H1 (cell line): ENCODE data around the gene INTS7. TPM values are rescaled to one million over a fixed set of nuclear protein-coding genes. Genes with fewer than 3 reads are reported as not detected.

Source experiments
- CREB1 ChIP-seq: IDR thresholded peaks from 2 replicates; pipeline ENCODE4 v1.6.1; 2012; ENCODE audit warnings: inconsistent platforms
- RNF2 ChIP-seq: fragments of 200-900, 300-1000 bp; sonication (generic); IDR thresholded peaks from 2 replicates; pipeline ENCODE4 v1.7.1; 2016; ENCODE audit warnings: borderline replicate concordance, low read depth, mild to moderate bottlenecking, antibody characterized with exemption, low read length; ENCODE audit not compliant: poor library complexity, severe bottlenecking; ENCODE audit errors: missing control alignments
- SIRT6 ChIP-seq: IDR thresholded peaks from one replicate; pipeline ENCODE4 v1.7.1; 2012; ENCODE audit warnings: low read length, inconsistent platforms
- SIX5 ChIP-seq: IDR thresholded peaks from 2 replicates; pipeline ENCODE4 v1.6.1; 2011; ENCODE audit warnings: mild to moderate bottlenecking, low read depth, low read length
- TEAD4 ChIP-seq: IDR thresholded peaks from 2 replicates; pipeline ENCODE4 v1.6.1; 2012; ENCODE audit warnings: low read depth, low read length, inconsistent platforms, mixed read lengths
- polyA plus RNA-seq, 7 experiments: library from polyadenylated mRNA; depleted of rRNA in 3 of 7; stranded (reverse) in 5 of 7; unstranded in 2 of 7; fragments of >200 nt in 5 of 7; fragments of 200-250 nt in 2 of 7; gene quantifications; 1 replicate in 5 of 7; 2 replicates in 1 of 7; 4 replicates in 1 of 7; pipeline versions ENCODE4 v1.2.1 to v1.2.3, GENCODE V29; 2011 to 2013; ENCODE audit warnings: missing spikeins in 2 of 7, mixed read lengths in 2 of 7
- total RNA-seq: library from RNA; stranded (reverse); fragmentation: NEBNext Ultra II Directional; extraction: Animal tissue kit (Norgen Biotek cat#: 25700); gene quantifications from 2 replicates; pipeline ENCODE4 v1.2.1, GENCODE V29; 2021

INTS7 gene
- total and polyA plus RNA-seq, 2 of the 8 experiments (the other 6 are each of a cell fraction or from before 2014, with no cell fraction given), result 15.2 to 22.4 TPM

- TF ChIP-seq TEAD4 (no peak), SIX5 (no peak), SIRT6 (no peak), RNF2 (no peak), CREB1 (no peak)
Measured at GRCh38 chr1:212042436-212042835, 7.1 kb upstream of the INTS7 start (continued).
